ENCODE data around the gene CXCR4. TPM values are rescaled to one million over a fixed set of nuclear protein-coding genes. Genes with fewer than 3 reads are reported as not detected.
"Not testable (repeated sequence)": the region's sequence is repeated elsewhere in the genome, so short reads cannot be mapped to it uniquely, and the experiment has no call there.

CXCR4 gene
- total and polyA plus RNA-seq, 12 donors = 21.9 to 344 (median 78.6) TPM

DNA sequence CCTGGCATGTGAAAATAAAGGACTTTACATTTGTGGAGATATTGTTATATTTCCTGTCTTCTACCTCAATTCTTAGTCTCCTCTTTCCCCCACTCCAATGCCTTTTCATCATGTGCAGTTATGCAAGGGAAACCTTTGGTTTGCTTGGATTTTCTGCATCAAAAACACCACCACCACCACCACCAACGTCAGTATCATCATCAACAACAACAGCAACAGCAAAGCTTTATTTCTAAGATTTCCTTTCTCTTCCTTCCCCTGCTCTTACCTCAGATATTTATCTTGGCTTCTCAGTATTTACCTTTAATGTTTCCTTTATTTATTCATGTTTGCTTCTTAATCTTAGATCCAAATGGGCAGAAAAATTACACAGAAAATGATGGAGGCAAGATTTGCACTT is 26.1 kb downstream of the CXCR4 start:
- DNase-seq = no peak
- no peaks in the 10 kb centered on the region for H3K9me3 ChIP-seq (replicated peaks in 1 of 3)
- TF ChIP-seq CTCF (IDR thresholded peaks at IDR 0.05) (no peak), POLR2A (IDR thresholded peaks at IDR 0.05) (no peak)

GRCh38 chr2:136087901-136088460 is 30.0 kb downstream of the CXCR4 start:
- WGBS, 4 donors = 91 to 99% (median 94%) methylated on average over 19 to 43 of the region's 43 CpGs
- not testable (repeated sequence) for H3K27ac ChIP-seq

More for the DNA sequence above, 26.1 kb downstream of the CXCR4 start:
- intact Hi-C loops (cut with DNase I) = no loop called here
- Histone ChIP-seq H3K27me3 (no peaks in the 10 kb centered on the region), H3K27ac (no peak overlapping the region), H3K4me1 (replicated peaks in 1 of 2) (no peaks in the 10 kb centered on the region), H3K36me3 (replicated peaks in 1 of 2) (no peaks in the 10 kb centered on the region), H3K4me3 (no peak overlapping the region)
- whole genome bisulfite sequencing, 4 donors = 54 to 77% (median 69%) methylated on average over 1 of the region's 1 CpG

DNA sequence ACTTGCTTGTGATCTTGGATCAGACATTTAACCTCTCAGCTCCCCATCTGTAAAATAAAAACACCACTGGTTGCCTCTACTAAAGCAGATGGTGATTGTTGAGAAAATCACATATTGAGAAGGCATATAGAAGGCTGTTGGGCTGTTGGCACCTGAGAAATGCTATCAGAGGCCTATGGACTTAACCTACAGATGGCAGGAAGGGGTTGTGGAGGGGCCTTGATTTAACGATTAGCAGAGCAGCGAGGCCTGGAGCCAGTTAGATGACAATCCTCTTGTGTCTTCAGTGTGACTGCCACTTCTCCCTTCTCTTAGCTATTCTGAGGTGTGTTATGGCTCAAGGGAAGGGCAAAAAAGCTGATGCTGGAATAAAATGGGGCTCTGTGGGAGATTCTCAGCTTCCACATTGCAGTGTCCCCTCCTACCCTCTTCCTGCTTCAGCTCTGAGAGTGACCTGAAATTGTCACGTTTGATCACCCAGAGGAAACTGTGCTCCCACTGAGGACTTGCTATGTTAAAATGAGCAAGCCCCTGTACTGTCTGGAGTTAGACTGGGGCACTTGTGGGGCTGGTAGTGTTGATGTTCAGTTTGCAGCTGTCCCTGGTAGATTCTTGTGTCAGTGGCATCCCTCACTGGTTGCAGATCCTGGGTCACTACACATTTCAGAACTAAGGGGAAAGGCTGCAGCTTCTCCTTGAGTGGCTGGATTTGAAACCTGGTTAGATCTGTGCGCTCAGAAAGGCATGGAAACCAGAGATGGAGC is 31.5 kb downstream of the CXCR4 start:
- no peak for TF ChIP-seq POLR2A (IDR thresholded peaks at IDR 0.05)
- no peak for TF ChIP-seq CTCF (IDR thresholded peaks at IDR 0.05)
- no peaks in the 10 kb centered on the region for H3K9me3 ChIP-seq (replicated peaks in 1 of 3)
- no peaks in the 10 kb centered on the region for H3K36me3 ChIP-seq (replicated peaks in 1 of 2)
- no peaks in the 10 kb centered on the region for H3K27me3 ChIP-seq
- 69 to 83% (median 77%) methylated on average over 4 of the region's 4 CpGs for WGBS, 4 donors
- intact Hi-C loops (cut with DNase I) = no loop called here
- H3K4me1 ChIP-seq (replicated peaks in 1 of 2) = no peaks in the 10 kb centered on the region
- no peak overlapping the region for H3K27ac ChIP-seq
- no peak for DNase-seq
- no peak overlapping the region for H3K4me3 ChIP-seq

More at GRCh38 chr2:136087901-136088460, 30.0 kb downstream of the CXCR4 start:
- H3K9me3 ChIP-seq (replicated peaks in 1 of 3); H3K36me3 ChIP-seq (replicated peaks in 1 of 2); DNase-seq; H3K27me3 ChIP-seq; H3K4me3 ChIP-seq; H3K4me1 ChIP-seq (replicated peaks in 1 of 2); intact Hi-C loops (cut with DNase I): not testable (repeated sequence)

- no peak for DNase-seq
- Histone ChIP-seq H3K9me3 (replicated peaks in 1 of 3) (no peaks in the 10 kb centered on the region), H3K4me3 (no peak overlapping the region), H3K4me1 (replicated peaks in 1 of 2) (no peaks in the 10 kb centered on the region), H3K36me3 (replicated peaks in 1 of 2) (no peaks in the 10 kb centered on the region), H3K27ac (no peak overlapping the region), H3K27me3 (no peaks in the 10 kb centered on the region)
- TF ChIP-seq POLR2A (IDR thresholded peaks at IDR 0.05) (no peak), CTCF (IDR thresholded peaks at IDR 0.05) (no peak)
- intact Hi-C loops (cut with DNase I) = no loop called here
- 92 to 96% (median 95%) methylated on average over 4 of the region's 4 CpGs for WGBS, 4 donors
Measured at GRCh38 chr2:136085453-136086209, 32.3 kb downstream of the CXCR4 start.
